Measurements from ENCODE around the gene LSG1.

The LSG1 gene

GRCh38 chr3:194671900-194672808, at the start of gene LSG1:
TSS of gene LSG1 (minus strand) at chr3:194672191. CDS start at chr3:194672162, 29 bp downstream.
- ATAC-seq = peak; percentile 81 to 83

DNA sequence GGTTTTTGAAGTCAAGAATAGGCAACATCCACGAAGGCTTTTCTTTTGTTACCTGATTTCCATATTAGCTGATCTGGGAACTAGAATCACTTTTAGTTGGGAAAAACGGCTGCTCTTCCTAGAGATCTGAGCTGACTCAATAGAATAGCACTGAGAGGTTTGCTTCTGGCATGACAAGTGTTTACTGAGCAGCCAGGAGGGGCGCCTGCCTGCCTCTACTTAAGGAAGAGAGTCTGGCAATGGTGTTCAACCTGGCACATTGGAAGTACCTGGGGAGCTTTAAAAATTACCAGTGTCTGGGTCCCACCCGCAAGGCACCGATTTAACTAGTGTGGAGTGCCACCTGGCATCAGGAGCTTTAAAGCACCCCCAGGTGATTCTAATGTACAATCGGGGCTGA, 48.1 kb upstream of the LSG1 start:
- no peak for ATAC-seq

DNA sequence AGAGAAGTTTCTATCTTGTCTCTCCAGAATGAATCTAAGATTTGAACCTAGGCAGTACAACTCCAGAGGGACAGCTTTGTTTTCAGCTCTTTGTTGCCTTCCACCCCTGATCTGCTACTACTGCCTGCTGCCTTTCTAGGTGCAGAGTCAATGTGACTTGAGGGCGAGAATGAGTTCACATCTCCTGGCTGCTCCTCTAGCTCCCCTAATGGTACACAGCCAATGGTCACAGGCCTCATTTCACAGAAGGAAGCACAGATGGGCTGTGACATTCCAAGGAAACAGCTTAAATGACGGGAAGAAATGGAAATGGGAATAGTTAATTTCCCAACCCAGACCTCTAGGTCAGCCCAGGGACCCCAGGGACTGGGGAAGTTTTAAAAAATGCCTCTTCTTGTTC, 46.1 kb upstream of the LSG1 start:
- no peak for ATAC-seq

DNA sequence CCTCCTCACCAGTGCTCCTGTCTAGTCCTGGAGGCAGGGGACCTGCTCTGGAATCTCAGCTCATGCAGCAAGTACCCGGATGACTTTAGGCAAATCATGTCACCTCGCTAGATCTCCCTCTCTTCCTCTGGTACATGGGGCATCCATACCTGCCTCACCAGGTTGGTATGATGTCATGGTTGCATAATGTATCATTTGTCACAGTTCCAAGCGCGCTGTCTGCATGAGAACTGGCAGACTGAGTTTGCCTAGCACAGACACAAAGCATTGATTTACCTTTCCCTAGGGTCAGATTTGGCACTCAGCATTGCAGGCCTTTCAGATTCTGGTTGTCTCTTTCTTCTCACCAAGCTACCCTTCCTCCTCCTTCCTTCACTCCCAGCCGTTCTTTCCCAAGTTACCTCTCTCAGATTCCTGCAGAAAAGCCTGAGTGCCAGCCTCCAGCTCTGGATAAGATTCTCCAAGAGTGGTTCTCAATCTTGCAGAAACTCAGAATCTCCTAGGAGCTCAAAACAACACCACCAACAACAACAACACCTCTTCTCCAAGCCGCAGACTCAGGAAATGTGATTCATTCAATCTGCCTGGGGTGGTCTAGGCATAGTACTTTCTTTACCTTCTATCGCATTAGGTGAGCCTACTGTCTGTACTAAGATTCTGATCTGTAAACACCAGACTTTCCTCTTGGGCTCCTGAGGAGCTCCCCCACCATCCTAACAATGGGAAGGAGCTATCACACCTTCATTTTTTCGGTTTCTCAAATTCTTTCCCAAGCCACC, 43.2 kb upstream of the LSG1 start:
- no peak for ATAC-seq

DNA sequence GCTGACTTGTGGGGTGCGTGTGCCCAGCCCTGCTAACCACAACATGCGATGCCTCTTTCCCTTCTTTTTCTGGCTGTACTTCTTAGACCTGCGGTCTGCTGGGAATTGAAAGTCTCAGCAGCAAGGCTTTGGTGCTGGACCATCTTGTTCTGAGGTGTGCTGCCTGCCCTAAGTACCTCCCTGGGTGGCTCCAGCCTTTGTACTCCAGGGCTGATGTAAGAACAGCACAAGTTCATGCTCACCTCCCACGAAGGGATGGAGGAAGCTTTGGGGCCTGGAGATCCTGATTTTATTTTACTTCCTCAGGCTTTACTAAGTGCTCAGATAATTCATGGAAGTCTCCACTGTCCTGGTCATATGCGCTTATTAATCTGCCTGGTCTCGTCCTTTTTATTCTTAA, 42.6 kb upstream of the LSG1 start:
- ATAC-seq = no peak

- ATAC-seq = no peak
These were observed 42.1 kb upstream of the LSG1 start for GRCh38 chr3:194714137-194714455.

- no peak for ATAC-seq
These were observed 41.5 kb upstream of the LSG1 start for GRCh38 chr3:194713299-194714136.

GRCh38 chr3:194711913-194712312, 39.9 kb upstream of the LSG1 start:
- no peak for ATAC-seq

DNA sequence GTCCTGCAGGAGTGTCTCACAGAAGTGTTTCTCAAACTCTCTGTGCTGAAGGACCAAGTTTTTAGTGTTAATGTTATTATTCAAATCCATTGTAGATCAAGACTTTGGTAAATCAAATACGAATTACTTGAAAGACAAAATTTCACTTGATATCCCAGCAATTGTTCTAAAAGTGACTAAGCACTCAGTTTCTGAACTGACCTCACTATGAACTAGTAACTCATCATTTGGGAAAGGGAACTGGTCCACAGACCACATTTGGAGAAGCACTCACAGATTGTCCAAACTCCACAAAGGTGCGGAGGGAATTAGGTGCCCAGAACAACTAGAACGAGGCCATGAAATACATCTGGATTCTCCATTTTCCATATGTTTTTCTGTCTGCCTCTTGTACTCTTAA, 39.3 kb upstream of the LSG1 start:
- ATAC-seq = no peak

- no peak for ATAC-seq
These were observed 35.2 kb upstream of the LSG1 start for GRCh38 chr3:194707147-194707540.

DNA sequence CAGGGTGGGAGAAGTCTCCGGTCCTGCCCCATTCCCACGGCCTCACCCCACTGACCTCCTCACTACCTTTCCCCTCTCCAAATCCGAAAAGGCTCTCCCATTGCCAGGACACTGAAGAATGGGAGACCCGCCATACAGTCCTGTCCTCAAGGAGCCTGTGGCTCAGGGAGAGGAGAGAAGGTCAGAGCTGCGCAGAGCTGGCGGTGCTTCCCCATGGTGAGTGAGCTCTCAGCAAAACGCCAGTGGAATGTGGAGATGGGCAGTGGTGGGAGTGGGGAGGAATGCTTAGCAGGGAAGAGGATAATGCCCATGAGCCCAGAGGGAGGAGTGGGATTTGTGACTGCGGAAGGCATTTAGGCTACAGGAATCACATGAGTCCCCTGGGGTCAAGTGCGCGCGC, 33.8 kb upstream of the LSG1 start:
- no peak for ATAC-seq

DNA sequence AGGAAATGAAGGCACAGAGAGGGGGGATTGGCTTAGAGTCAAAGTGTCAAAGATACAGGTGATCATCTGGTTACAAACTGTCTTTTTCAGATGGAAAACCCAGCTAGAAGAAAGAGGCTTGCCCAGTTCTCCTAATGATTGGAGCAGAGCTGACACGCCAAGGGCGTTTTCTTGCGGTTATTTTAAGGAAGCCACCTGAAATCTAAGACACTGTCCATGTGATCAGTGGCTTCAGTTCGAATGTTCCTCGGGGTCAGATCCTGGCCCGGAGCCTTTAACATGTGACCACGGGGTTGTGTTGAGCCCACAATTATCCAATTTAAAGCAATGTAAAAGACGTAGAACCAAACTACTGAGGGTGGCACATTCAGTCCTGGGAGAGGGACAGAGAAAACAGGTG, 33.2 kb upstream of the LSG1 start:
- no peak for ATAC-seq

GRCh38 chr3:194702545-194702944, 30.6 kb upstream of the LSG1 start:
- ATAC-seq = no peak

DNA sequence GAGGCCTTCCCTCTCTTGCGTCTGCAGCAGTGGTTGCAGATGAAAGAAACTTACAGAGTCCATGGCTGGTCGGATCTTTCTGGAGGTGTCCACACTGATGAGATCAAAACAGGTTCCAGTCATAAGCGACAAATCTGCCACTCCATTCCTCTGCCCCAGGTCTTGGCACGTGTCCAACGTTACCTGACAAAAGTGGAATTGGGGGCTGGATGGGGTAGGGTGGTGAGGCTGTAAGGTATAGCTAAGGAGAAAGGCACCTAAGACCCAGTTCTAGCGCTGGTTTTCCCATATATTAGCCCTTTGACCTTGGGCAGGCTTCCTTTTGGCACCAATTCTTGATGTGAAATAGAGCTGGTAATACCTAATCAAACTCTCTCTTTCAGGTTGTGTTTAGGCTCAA, 24.7 kb upstream of the LSG1 start:
- no peak for ATAC-seq

DNA sequence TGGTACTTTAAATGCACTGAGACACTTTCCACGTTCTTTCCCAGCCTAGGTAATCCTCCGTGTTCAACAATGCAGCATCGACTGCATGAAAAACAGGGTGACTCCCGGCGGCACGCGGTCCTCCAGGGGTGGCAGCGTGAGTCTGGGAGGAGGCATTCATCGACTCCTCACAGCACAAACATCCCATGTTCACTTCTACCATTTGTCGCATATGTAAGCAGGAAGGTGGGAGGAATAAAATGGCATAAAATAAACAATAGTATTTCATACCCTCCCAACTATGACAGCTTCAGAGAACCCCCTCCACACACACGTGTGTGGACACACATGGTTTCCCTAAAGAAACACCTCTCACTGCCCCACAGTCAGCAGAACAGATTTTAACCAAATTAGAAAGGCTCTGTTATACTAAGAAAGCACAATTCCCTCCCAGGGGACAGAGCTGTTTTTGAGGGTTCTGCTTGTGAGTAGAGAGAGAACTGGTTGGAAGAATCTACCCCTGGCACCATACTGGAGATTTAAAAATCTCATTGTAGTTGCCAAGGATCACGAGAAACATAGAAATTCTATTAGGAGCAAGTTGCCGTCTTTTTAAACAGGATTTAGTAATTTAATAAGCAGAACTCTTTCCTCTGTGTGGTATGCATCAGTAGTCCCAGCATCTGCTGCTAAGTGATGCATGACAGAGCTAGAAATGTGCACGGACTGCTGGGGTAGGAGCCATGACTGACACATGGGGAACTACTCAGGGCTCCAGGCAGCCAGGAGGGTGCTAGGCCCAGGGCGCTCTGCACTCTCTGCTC, 19.7 kb upstream of the LSG1 start:
- no peak for ATAC-seq

DNA sequence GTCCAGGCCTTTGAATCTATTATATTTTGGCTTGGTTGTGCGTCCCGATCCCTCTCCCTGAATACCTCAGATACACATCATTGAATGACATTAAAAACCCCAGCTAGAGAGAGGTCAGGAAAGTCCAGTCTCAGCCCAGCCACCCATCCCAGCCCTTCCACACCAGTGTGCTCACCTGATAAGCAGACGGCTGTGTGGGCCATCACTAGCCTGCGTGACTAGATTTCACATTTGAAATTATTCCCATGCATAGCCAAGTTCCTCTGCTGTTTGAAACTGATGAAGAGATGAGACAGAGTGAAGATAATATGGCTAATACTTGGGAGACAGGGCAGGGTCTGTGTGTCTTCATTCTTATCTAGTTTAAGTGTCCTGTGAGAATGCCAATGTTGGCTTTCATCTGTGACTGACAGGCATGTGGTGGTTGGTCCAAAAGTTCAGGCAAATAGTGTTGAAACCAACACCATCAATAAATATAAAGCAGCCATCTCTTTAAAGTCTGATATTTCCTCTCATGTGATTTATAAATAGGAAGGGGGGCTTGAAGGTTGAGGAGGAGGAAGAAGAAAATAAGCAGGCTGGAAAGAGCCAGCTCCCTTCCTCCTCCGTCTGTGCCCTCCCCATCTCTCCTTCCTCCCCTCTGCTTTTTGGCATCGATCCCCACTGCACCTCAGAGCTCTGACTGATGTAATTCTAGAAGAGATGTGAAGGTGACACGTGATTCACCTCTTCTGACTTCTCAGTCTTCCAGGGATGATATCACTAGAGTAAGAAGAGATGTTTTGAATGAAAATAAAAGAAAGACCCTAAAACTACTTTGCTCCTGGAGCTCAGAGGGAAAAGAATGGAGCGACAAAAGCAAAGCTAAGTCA, 18.7 kb upstream of the LSG1 start:
- ATAC-seq = no peak

GRCh38 chr3:194689493-194689944, 17.5 kb upstream of the LSG1 start:
- ATAC-seq = no peak

- no peak for ATAC-seq
These were observed 17.0 kb upstream of the LSG1 start for GRCh38 chr3:194688946-194689345.

- ATAC-seq = no peak
These were observed 16.3 kb upstream of the LSG1 start for GRCh38 chr3:194688200-194688740.

GRCh38 chr3:194687638-194688199, 15.7 kb upstream of the LSG1 start:
- ATAC-seq = peak; percentile 59 to 74
